ENCODE measurements around the gene SLC35B2.

GRCh38 chr6:44219815-44220784 is 37.2 kb downstream of the SLC35B2 start:
- TF ChIP-seq, protein P1, sequence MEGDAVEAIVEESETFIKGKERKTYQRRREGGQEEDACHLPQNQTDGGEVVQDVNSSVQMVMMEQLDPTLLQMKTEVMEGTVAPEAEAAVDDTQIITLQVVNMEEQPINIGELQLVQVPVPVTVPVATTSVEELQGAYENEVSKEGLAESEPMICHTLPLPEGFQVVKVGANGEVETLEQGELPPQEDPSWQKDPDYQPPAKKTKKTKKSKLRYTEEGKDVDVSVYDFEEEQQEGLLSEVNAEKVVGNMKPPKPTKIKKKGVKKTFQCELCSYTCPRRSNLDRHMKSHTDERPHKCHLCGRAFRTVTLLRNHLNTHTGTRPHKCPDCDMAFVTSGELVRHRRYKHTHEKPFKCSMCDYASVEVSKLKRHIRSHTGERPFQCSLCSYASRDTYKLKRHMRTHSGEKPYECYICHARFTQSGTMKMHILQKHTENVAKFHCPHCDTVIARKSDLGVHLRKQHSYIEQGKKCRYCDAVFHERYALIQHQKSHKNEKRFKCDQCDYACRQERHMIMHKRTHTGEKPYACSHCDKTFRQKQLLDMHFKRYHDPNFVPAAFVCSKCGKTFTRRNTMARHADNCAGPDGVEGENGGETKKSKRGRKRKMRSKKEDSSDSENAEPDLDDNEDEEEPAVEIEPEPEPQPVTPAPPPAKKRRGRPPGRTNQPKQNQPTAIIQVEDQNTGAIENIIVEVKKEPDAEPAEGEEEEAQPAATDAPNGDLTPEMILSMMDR (IDR thresholded peaks at IDR 0.05 in 8 of 11, conservative IDR thresholded peaks at IDR 0.05 in 3 of 11), result no peak
- TF ChIP-seq POLR2A (IDR thresholded peaks at IDR 0.05) (no peak), POLR2AphosphoS5 (IDR thresholded peaks at IDR 0.05) (no peak)

Measured in spleen (tissue), 7 donors.